ENCODE measurements around the gene N4BP2L1.

- TF ChIP-seq CTCF (IDR thresholded peaks at IDR 0.05) (no peak), RAD21 (IDR thresholded peaks at IDR 0.05; ENCODE audit: low read length) (no peak), YY1 (IDR thresholded peaks at IDR 0.05; ENCODE audit: low read depth) (no peak), RCOR1 (IDR thresholded peaks at IDR 0.05; ENCODE audit: low read length) (no peak), NRF1 (IDR thresholded peaks at IDR 0.05; ENCODE audit: low read depth, low read length) (no peak), FOSL2 (IDR thresholded peaks at IDR 0.05; ENCODE audit: borderline replicate concordance, low read depth) (no peak)
These were observed 14.6 kb downstream of the N4BP2L1 start for GRCh38 chr13:32413284-32413683.

Measured in SK-N-SH (cell line).